GM18517 (cell line): ENCODE data around the gene CEP250.
"Not testable (repeated sequence)": the region's sequence is repeated elsewhere in the genome, so short reads cannot be mapped to it uniquely, and the experiment has no call there.

ENCODE experiments used
- ATAC-seq: cut with Tn5 transposase; IDR thresholded peaks from one replicate; pipeline ENCODE4 v1.9.1; 2021; ENCODE audit warnings: mild to moderate bottlenecking, moderate library complexity; ENCODE audit not compliant: unreplicated experiment

CEP250 gene

DNA sequence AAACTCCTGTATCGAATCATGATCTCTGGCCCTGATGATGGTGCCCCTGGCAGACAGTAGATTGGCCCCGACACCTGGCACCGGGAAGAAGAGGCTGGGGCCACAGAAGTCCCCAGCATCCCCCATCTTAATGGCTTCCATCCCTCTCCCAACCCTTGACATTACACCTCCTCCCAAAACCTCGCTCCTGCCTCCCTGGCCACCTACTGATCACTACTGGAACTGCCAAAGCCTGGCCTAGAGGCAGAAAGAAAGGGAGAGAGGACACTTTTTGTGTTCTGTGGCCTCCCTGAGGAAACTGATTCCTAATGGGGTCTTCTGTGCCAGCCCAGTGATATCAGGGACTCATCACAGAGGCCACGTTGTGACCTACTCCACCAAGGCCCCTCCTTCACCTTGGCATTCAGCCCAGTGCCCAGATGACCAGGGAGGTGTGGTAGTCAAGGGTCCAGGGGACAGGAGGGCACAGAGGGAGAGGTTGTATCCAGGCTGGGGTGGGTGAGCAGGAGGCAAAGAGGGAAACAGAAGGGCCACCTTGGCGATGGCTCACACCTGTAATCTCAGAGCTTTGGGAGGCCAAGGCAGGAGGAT lies 68.0 kb downstream of the CEP250 start:
- no peak for ATAC-seq

DNA sequence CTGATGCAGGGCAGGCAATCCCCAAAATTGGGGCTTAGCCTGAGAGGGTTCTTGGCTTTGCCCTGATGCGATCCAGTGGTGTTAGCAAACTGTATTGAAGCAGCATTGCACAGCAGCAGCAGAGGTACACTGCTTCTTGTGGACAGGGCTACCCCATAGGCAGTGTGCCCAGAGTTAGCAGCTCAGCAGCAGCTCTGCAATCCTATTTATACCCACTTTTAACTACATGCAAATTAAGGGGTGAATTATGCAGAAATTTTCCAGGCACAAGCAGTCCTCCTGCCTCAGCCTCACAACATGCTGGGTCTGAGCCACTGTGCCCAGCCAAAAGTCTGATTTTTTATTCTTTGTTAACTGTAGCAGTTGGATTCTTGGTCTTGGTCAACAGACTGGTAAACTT lies 70.2 kb downstream of the CEP250 start:
- ATAC-seq: no peak

DNA sequence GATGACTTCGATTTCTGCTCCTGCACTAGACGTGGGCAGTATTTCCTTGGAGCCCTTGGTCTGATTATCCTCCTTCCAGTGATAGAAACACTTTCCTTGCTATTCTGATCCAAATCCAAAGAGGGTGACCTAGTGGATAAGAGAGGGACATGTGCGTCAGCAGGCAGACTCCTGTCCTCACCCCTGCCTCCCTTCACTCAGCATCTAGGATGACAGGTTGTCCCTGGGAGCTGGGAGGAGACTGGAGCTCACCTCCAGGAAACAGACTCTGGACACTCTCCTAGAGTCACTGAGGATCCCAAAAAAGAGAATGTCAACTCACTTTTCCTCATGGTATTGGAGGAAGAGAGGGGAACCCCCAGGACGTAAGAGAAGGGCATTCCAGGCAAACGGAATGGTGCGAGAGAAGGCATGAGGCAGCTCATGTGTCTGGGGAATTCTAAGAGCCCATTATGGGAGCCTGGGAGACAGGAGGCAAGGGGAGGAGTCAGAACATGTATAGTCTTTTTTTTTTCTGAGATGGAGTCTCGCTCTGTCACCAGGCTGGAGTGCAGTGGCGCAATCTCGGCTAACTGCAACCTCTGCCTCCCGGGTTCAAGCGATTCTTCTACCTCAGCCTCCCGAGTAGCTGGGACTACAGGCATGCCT lies 71.8 kb downstream of the CEP250 start:
- no peak for ATAC-seq

DNA sequence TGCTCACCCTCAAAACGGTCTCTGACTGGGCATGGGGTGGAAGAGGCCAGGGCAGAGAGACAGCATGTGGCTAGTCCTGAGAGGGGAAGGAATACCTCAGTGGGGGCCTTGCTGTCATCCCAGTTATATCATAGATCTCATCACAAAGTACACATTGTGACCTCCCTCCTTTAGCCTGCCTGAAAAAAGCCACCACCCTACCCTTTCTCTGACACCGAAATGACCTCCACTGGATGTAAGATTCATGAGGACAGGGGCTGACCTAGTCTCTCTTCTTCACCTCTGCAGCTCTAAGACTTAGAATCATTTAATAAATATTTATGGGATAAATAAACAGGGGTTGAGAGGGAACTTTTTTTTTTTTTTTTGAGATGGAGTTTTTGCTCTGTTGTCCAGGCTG lies 74.2 kb downstream of the CEP250 start, which contains the start of gene C20orf173:
Gene C20orf173 (minus strand): TSS at position 101 of the 400 bp plus-strand sequence. CDS start 279 bp downstream, outside the sequence.
- ATAC-seq: no peak

DNA sequence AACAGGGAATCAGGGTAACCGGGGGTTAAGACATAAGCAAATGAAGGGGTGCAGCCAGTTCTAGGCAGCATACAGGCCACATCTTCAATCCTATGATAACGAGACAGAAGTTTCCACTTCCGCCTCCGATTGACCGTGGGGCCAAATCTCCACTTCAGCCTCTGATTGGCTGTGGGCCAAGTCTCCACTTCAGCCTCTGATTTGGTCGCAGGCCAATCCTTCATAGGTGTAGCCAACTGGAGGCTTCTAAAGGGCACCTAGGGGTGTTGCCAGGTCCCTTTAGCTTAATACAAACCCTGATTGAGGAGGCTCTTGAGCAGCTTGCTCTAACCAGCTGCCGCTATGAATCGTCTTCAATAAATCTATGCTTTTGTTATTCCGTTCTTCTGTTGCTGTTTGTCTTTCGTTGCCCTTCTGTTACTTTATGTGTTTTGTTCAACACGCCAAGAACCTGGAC lies 84.4 kb downstream of the CEP250 start:
- no peak for ATAC-seq

DNA sequence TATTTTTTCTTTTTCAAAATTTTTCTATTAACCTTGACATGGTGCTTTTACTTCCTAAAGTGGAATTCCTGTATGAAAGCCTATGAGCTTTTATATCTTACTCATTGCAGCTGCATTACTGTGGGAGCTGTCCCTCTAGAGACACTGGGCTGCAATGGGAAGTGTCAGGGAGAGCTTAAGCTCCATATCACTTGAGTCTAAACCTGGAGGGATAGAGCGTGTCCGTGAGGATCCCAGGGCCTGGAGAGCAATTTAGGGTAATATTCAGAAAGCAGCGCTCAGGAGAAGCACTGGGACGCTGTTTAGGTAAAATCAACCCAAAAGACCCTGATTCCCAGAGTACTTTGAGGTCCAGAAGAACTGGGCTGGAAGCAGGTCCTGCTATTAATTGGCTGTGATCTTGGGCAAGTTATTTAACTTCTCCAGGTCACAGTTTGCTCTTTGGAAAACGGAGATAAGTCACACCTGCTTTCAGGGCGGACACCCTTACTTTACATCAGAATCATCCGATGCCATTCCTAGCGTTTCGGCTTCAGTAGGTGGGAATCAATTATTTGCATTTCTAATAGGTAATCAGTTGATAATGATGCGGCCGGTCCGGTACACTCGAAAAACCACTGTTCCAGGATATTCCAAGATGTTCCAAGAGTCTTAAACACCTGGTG lies 85.9 kb downstream of the CEP250 start:
- no peak for ATAC-seq

DNA sequence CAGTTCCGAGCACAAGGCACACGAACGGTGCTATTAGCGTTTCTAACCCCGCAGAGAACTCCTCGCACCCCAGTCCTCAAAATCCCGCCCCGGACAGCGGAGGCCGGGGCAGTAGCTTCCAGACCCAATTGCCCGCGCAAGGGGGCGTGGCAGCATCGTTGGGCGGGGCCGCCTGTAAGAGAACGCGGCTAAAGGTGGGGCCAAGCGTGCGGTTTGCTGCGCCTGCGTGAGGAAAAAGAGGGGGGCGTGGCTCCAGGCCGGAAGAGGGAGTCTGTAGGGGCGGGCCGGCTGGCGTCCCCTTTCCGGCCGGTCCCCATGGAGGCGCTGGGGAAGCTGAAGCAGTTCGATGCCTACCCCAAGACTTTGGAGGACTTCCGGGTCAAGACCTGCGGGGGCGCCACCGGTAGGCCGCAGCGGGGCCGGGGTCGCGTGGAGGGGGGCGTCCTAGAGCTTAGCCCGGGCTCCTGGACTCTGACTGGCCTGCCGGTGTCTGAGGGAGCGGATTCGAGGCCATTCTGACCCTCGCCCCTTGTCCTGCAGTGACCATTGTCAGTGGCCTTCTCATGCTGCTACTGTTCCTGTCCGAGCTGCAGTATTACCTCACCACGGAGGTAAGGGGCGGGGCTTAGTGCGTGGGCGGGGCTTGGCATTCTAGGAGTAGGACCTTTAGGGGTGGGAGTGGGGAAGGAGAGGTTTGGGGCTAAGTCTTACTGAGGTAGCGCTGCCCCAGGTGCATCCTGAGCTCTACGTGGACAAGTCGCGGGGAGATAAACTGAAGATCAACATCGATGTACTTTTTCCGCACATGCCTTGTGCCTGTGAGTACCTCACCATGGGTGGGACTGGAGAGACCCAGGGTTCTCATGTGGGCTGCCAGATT lies 86.6 kb downstream of the CEP250 start, which contains the start of gene ERGIC3:
Gene ERGIC3 (plus strand): TSS at position 296 of the 880 bp plus-strand sequence. CDS start 20 bp downstream, at position 316.
- ATAC-seq: peak; percentile 88

DNA sequence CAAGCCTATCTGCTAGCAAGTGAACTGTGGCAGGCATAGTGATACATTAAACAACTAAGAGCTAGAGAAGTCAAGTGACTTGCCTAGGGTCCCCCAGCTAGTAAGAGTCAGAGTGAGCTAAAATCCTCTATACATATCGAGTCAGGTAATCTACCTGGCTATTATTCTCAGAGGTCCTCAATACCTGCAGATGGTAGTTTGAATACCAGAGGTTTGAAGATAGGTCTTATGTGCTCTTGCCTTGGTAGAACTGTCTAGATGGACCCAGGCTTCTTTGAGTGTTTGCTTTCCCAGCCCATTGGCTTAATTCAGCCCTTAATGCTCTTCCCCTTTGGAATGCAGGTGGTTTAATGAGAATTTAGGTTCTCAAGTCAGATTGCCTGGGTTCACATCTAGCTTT lies 87.6 kb downstream of the CEP250 start:
- ATAC-seq: no peak

DNA sequence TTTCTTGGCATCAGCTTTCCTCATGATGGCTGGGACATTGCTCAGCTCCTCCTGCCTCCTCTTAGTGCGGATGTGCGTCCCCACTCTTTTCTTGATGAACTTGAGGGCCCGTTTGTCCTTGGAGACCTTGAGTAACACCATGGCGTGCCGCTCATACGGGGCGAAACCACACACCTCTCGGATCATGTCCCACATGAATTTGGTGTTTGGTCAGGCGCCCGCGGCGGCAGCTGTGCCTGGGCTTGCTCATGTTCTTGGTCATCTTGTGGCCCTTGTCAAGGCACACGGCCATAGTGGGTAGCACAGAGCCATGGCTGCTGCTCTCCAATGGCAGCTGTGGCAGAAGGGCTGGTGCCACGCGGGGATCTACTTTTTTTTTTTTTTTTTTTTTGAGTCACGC lies 89.0 kb downstream of the CEP250 start:
- ATAC-seq: no peak

DNA sequence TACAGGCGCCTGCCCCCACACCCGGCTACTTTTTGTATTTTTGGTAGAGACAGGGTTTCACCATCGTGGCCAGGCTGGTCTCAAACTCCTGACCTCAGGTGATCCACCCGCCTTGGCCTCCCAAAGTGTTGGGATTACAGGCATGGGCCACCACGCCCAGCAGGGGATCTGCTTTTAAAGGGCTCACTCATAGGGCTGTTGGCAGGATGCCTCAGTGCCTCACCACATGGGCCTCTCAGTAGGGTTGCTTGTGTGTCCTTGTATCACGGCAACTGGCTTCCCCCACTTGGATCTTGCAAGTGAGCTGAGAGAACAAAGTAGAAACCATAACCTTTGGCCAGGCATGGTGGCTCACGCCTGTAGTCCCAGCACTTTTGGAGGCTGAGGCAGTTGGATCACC lies 89.5 kb downstream of the CEP250 start:
- not testable (repeated sequence) for ATAC-seq

DNA sequence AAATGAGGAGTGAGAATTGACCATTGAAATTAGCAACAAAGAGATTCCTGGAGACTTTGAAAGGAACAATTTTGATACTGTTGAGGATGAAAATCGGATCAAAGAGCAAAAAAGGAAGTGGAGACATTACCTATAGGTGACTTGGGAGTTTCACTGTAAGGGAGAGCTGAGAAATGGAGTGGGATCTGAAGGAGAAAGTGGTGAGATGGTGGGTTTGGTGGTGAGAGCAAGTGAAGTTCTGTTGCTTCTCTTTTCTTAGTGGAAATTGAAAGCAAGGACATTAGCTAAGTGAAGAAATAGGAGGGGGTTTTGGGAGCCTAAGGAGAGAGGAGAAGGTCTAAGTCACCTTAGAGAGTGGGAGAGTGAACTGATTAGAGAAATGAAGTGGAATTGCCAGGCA lies 90.7 kb downstream of the CEP250 start:
- ATAC-seq: no peak

DNA sequence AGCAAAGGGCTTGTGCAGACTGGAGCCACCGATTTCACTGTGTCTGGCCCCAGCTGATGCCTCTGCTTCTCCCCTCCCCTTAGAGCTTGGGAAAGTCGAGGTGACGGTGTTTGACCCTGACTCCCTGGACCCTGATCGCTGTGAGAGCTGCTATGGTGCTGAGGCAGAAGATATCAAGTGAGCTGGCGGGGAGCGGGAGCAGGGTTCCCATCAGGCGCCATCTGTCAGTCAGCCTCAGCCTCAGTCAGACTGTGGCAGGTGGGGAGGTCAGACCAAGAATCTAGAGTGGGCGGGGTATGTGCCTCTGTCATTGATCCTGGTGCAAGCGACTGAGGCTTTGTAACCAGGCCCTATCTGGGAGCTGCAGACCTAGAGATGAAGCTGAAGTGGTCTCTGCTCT lies 91.9 kb downstream of the CEP250 start:
- no peak for ATAC-seq

DNA sequence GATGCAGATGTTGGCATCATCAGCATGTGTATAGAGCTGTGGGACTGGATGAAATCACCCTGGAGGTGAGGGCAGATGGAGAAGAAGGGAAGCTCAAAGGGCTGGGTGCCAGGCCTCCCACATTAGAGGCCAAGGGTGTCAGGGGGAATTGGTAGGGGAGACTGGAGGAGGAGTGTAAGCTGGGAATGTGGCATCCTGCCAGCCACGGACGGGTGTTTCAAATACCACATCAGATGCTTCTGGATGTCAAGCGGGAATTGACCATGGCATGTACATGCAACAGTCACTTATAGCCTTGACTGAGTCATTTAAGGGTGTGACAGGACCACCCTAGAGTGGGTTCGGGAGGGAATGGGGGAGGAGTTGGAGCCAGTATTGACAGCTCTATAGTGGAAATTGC lies 96.1 kb downstream of the CEP250 start:
- no peak for ATAC-seq

DNA sequence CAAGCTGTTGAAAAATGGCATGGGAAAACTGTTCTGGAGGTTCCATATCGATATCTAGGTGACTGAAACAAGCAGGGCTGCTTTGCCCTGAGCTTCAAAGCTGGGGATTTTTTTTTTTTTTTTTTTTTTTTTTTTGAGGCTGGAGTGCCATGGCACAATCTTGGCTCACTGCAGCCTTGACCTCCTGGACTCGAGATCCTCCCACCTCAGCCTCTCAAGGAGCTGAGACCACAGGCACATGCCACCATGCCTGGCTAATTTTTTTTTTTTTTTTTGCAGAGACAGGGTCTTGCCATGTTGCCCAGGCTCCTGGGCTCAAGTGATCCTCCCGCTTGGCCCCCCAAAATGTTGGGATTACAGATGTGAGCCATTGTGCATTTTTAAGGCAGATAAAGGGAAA lies 97.5 kb downstream of the CEP250 start:
- ATAC-seq: no peak

DNA sequence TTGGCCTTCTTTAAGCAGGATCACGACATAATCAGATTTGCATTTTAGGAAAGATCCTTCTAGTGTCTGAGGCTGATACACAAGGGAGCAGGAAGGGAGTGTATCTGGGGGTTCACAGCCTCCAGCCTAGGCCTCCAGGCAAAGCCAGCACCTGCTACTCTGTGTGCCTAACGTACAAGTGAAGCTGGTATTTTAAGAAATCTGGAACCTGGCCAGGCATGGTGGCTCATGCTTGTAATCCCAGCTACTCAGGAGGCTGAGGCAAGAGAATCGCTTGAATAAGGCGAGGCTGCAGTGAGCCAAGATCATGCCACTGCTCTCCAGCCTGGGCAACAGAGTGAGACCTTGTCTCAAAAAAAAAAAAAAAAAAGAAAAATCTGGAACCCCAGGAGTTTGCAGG lies 100.1 kb downstream of the CEP250 start:
- not testable (repeated sequence) for ATAC-seq

DNA sequence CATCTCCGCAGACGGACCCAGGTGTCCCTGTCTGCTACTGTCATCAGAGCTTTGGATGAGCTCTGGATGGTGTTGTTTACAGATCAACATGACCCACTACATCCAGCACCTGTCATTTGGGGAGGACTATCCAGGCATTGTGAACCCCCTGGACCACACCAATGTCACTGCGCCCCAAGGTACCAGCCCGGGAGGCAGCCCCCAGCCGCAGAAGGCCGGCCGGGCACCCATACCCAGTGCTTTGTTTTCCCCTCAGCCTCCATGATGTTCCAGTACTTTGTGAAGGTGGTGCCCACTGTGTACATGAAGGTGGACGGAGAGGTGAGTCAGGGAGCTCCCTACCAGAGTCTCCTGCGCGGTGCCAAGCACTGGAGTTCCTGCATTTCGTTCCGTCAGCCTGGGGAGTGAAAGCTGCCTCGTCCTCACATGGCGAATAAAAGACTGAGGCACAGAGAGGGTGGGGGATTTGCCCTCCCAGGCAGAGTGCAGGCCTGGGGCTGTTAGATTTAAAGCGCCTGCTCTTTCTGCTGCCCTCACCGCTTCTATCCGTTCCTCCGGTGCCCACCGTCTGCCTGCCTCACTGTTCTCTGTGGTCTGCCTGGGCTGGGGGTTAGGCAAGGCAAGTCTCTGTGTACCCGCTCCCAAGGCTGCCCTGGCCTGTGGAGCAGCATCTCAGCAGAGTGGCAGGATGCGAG lies 100.7 kb downstream of the CEP250 start:
- no peak for ATAC-seq

DNA sequence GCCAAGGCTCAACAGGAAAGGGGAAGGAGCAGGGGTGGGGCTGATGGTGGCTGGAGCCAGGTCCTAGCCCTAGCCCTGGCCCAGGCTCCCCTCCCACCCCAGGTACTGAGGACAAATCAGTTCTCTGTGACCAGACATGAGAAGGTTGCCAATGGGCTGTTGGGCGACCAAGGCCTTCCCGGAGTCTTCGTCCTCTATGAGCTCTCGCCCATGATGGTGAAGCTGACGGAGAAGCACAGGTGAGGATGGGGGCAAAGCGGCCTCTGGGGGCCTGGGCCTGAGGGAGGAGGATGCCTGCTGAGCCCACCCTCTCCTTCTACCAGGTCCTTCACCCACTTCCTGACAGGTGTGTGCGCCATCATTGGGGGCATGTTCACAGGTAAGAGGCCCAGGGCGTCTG lies 101.5 kb downstream of the CEP250 start:
- ATAC-seq: no peak

DNA sequence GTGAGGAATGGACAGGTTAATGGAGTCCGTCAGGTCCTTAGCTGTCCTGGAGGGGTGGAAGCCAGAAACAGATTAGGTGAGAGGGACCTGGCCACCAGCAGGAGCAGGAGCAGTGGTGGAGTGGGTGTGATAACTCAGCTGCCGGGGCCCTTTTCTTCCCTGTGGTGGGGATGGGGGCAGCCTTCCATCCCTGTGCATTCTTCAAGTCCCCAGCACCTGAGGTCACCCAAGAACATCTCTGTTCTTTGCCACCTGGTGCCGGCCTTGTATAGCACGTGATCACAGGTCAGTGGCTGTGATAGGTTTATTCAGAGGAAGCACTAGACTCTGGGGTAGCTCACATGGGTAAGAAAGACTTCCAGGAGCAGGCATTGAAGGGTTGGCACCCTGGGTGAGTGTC lies 103.1 kb downstream of the CEP250 start:
- ATAC-seq: no peak

DNA sequence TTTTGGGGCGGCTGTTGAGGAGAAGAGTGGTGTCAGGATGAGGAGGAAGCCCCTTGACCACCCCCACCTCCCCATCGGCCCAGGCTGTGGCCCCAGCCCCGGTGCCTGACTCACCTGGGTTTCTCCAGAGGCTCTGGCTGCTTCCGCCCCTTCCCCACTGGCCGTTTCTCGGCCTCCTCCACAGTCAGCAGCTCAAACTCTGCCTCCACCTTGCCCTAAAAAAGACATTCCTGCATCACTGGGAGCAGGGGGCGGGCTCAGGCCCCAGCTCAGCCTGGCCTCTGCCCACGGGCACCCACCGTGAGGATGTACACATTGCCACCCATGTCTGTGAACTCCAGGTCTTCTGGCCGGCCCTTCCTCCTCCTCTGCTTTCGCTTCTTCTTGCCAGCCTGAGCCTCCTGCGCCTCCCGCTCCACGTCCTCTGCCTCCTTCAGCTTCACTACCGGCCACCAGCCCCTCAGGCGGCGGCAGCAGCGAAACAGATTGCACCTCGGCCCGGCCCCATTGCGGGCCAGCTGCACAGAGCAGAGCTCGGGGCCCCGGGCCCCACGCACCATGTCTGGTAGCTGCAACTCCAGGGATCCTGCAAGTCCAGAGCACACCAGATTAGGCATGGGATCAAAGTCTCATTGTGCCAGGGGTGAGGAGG lies 103.8 kb downstream of the CEP250 start:
- ATAC-seq: no peak

DNA sequence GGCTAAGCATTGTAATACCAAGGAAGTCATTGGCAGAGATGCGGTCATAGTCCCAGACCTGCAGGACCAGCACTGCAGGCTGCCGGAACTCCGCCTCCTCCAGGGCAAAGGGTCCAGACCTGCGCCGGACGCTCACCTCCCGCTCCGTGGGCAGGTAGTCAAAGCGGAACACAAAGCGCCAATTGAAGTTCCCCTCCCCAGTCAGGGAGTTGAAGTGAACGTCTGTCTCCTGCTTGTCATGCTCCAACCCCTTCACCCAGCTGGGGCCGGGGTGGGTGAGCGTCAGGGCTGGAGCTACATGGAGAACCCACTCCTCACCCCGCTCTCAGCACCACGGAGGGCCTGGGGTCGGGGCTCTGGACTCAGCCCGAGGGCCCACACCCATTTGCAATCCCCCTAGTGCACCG lies 104.7 kb downstream of the CEP250 start:
- ATAC-seq: no peak
